Stimulated activated naive B cell treated with anti-CD40 and anti-IgM and Interleukin-4, amounts not matched to agents 10 μg/mL and 1 μg/mL and 100 μg/mL, for 72 hours (primary cell): Measurements from ENCODE around the gene GTPBP10.

Experiments
- ATAC-seq, 2 donors: fragments of 150-1000 bp; cut with Tn5 transposase; replicated peaks; 2 replicates each; pipeline ENCODE4 v1.10.0; 2021; ENCODE audit warnings: moderate library complexity in 1 of 2
- DNase-seq: peaks from one replicate; pipeline ENCODE4 v3.0.0; 2021
- H3K27ac Mint-ChIP-seq: one replicate; pipeline ENCODE4 v1.8.0; 2022; ENCODE audit warnings: mild to moderate bottlenecking, mixed read lengths
- H3K27me3 Mint-ChIP-seq, 2 donors: one replicate each; pipeline ENCODE4 v1.8.0; 2022; ENCODE audit warnings: mixed read lengths in 2 of 2
- H3K36me3 Mint-ChIP-seq, 2 donors: one replicate each; pipeline ENCODE4 v1.8.0; 2022; ENCODE audit warnings: mixed read lengths in 2 of 2, mild to moderate bottlenecking in 1 of 2
- H3K4me1 Mint-ChIP-seq, 2 donors: one replicate each; pipeline ENCODE4 v1.8.0; 2022; ENCODE audit warnings: mixed read lengths in 2 of 2, mild to moderate bottlenecking in 1 of 2
- H3K4me3 Mint-ChIP-seq, 2 donors: one replicate each; pipeline ENCODE4 v1.8.0; 2022; ENCODE audit warnings: mild to moderate bottlenecking in 2 of 2, mixed read lengths in 2 of 2, moderate library complexity in 1 of 2
- H3K9me3 Mint-ChIP-seq, 2 donors: one replicate each; pipeline ENCODE4 v1.8.0; 2022; ENCODE audit warnings: mixed read lengths in 2 of 2, mild to moderate bottlenecking in 1 of 2

Gene GTPBP10

DNA sequence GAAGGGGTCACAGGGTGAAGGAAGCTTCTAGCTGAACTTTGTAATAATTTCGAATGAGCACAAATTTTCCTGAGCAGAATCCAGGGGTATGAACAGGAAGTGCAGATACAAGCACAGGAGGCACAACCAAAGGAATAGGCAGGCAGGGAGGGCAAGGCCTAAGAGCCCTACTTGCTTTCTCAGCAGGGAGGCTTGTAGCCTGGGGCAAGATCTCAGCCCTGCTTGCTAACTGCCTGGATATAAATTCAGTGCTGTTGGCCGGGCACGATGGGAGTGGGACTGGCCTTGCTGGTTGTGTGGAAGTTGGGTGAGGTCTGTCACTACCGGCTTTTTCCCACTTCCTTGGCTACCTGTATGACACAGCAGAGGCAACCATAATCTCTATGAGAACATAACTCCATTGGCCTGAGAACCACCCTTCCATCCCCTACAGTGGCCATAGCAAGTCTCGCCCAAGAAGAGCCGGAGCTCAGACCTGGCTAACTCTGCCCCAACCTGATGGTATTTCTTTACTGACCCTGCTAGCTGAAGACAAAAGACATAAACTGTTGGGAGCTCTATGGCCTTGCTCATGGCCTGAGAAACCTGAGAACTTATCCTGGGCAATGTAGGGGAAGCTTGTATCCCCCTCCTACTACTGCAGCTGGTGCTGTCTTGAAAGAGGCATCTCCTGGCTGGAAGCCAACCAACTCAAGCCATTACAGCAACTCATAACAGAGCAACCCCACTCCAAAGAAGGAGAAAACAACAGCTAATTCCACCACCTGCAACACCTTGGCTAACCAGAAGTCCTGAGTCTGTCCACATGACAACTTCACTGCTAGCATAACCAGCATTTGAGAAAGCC lies 84.3 kb downstream of the GTPBP10 start:
- DNase-seq (no peak), ATAC-seq (no peak)
- H3K27ac Mint-ChIP-seq, result no peak overlapping the region
- peaks cover 4 to 9% of the 10 kb centered on the region in 2 donors for H3K9me3 Mint-ChIP-seq
- no peak overlapping the region for H3K4me3 Mint-ChIP-seq
- peaks cover 0 to 3% of the 10 kb centered on the region in 2 donors for H3K36me3 Mint-ChIP-seq
- no peaks in the 10 kb centered on the region for H3K4me1 Mint-ChIP-seq
- H3K27me3 Mint-ChIP-seq, result peaks cover 34 to 44% of the 10 kb centered on the region in 2 donors

GRCh38 chr7:90432752-90433151 lies 86.2 kb downstream of the GTPBP10 start:
- no peak for DNase-seq
- no peak for ATAC-seq
- Mint-ChIP-seq H3K4me3 (no peak overlapping the region), H3K4me1 (no peaks in the 10 kb centered on the region), H3K9me3 (peaks cover 12 to 15% of the 10 kb centered on the region in 2 donors), H3K36me3 (peaks cover 0 to 3% of the 10 kb centered on the region in 2 donors), H3K27ac (no peak overlapping the region), H3K27me3 (peaks cover 51 to 53% of the 10 kb centered on the region in 2 donors)

- Mint-ChIP-seq H3K4me1 (no peaks in the 10 kb centered on the region), H3K4me3 (no peak overlapping the region), H3K27me3 (peaks cover 54 to 55% of the 10 kb centered on the region in 2 donors), H3K9me3 (peaks cover 13 to 18% of the 10 kb centered on the region in 2 donors), H3K27ac (no peak overlapping the region), H3K36me3 (peaks cover 0 to 3% of the 10 kb centered on the region in 2 donors)
- DNase-seq (no peak), ATAC-seq (no peak)
Observed at GRCh38 chr7:90433221-90433620, 86.7 kb downstream of the GTPBP10 start.
